Activated CD4-positive, CD25-positive, alpha-beta regulatory T cell treated with anti-CD3 and anti-CD28 coated beads, Interleukin-2, amount 50 U/mL, for 16 hours (primary cell): ENCODE data around the gene BEST4.
A peak's percentile ranks its signal among the peaks of the same experiment; 100 is the strongest.
"Not testable (repeated sequence)": the region's sequence is repeated elsewhere in the genome, so short reads cannot be mapped to it uniquely, and the experiment has no call there.

Experiments
- DNase-seq: peaks from one replicate; pipeline ENCODE4 v3.0.0-alpha.2; 2020; ENCODE audit warnings: low read depth, low spot score

BEST4 gene

GRCh38 chr1:44788120-44788860, at the start of gene BEST4:
TSS of gene BEST4 (minus strand) at chr1:44788170. CDS start at chr1:44787705, 465 bp downstream.
- no peak for DNase-seq

DNA sequence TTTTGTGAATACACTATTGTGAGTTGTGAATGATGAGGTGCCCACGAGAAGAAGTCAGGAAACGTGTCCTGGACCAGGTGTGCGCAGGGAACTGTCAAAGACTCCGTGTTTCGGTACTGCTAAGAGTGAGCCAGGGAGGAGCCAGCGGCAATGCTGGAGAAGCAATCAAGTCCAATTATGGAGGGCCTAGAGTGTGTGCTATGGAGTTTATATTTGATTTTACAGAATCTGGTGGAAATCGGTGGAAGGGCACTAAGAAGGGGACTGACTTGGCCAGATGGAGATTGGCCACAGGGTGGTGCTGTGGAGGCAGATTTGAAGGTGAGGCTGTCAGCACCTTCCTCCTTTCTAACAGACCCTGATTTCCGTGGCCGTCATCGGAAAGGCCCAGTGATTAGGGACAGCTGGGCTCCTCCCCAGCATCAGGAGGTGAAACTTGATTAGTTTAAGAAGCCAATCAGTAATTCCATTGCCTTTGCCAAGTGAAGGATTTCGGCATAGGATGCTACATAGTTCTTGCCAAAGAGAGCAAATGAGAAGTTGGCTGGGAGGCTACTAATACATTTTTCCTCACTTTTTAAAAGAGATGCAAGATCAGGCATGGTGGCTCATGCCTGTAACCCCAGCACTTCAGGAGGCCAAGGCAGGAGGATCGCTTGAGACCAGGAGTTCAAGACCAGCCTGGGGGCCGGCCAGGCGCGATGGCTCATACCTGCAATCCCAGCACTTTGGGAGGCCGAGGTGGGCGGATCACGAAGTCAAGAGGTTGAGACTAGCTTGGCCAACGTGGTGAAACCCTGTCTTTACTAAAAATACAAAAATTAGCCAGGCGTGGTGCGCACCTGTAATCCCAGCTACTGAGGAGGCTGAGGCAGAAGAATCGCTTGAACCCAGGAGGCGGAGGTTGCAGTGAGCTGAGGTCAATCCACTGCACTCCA, 48.0 kb upstream of the BEST4 start:
- peak; percentile 66 for DNase-seq

DNA sequence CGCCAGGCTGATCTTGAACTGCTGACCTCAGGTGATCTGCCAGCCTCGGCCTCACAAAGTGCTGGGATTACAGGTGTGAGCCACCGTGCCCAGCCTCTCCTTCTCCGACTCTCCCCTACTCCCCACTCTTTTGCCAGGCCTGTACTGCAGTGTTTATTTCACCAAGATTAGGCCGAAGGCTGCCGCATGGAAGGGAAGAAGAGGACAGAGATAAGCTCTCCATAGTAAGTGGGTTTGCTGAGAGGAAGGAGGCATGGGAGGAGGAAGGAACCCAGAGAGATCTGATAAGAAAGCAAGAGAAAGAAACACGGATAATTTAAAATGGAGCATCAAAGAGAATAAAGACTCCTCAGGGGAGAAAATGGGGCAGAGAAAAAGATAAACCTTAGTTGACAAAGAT, 46.4 kb upstream of the BEST4 start:
- DNase-seq: no peak

- DNase-seq: no peak
Measured at GRCh38 chr1:44832056-44832705, 44.2 kb upstream of the BEST4 start.

DNA sequence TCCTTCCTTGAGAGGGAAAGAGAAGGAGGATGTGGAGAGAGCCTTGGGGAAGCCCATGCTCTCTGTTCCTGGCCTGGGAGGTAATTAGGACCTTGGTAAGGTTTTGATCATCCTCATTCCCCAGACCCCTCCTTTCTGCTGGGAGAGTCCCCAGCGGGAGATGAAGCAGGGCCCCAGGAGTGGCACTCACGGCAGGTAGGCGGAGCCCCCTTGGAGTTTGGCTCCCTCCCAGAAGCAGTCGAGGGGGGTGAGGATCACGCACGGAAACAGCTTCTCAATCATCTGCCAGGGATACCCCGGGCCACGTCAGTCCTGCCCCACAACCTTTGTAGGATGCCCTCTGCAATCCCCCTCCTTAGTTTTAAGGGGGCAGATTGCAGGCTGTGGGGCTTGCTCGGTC, 43.5 kb upstream of the BEST4 start:
- no peak for DNase-seq

DNA sequence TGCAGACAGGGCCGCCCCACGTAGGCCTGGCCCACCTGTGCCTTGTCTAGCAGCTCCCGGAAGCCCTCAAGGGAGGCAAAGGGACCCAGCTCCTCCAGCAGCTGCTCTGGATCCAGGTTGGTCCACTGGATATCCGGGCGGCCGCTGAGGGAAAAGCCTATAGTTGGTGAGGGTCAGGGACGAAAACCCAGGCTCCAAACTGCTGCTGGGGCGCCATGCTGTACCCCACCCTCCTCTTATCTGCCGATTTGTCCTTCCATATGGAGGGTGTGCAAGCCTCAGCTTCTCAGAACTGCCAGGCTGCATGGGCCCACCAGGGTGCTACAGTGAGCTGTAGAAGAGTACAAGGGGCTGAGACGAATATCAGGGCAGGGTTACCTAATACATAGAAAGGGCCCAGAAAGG, 42.9 kb upstream of the BEST4 start:
- no peak for DNase-seq

DNA sequence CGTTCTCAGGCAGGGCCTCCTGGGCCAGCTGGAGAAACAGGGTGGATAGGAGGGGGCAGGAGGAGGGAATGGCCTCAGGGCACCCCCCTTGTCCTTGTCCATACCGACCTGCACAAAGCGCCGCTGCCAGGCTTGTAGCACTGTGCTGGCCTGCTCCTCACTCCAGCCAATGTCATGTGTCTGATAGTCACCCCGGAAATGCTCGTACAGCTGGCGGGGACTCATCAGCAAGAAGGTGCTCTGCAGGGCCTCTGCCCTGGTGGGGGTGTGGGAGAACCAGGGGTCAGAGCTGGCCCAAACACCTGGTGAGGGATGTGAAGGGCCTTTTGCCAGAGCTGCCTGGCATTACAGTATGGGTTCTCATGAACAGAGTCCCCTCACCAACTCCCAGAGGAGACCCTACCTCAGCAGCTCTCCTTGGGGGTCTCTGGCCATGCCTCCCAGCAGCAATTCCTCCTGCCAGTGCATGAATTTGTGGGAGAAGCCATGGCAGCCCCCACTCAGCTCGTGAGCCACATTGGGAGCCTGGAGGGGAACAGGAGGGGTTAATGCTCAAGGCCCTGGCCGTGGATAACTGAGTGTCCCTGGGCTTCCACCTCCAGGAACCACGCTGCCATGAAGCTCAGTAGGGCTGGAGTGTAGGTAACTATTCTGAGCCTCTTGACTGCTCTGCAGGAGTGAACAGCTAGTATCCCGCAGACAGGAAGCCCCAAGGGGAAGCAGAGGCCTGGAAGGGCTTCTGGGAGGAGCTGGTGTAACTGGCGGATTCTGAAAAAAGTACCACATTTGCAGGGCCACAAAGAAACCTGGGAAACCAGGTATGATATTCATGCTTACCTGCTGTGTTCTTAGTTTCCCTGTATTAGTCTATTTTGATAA, 41.8 kb upstream of the BEST4 start:
- DNase-seq: no peak

GRCh38 chr1:44828841-44829440, 41.0 kb upstream of the BEST4 start:
- no peak for DNase-seq

DNA sequence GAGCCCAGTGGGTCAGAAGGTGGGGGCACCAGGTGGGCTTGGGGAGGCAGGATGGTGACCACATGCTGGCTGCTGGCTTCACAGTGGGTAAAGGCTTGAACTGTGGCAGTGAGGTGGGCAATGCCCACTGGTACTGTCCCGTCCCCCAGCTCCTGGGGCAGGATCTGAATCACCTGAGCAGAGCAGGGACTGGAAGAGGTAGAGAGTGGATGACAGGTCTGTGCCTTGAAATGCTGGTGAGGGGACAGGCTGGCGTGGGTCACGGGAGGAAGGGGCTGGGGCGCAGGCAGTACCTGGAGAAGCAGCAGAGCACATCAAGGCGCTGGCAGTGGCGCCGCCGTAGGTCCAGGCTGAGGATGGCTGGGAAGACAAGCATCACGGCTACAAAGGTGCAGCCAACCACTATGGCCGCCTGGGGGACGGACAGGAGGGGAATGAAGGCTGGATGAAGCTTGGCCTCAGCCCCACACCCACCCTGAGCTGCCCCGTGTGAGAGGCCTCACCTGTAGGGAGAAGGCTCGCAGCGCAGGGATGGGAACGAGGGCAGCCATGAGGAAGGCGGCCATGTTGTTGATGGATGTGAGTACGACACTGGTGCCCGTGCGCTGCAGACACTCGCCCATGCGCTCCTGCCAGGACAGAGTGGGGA, 40.2 kb upstream of the BEST4 start:
- DNase-seq: no peak

DNA sequence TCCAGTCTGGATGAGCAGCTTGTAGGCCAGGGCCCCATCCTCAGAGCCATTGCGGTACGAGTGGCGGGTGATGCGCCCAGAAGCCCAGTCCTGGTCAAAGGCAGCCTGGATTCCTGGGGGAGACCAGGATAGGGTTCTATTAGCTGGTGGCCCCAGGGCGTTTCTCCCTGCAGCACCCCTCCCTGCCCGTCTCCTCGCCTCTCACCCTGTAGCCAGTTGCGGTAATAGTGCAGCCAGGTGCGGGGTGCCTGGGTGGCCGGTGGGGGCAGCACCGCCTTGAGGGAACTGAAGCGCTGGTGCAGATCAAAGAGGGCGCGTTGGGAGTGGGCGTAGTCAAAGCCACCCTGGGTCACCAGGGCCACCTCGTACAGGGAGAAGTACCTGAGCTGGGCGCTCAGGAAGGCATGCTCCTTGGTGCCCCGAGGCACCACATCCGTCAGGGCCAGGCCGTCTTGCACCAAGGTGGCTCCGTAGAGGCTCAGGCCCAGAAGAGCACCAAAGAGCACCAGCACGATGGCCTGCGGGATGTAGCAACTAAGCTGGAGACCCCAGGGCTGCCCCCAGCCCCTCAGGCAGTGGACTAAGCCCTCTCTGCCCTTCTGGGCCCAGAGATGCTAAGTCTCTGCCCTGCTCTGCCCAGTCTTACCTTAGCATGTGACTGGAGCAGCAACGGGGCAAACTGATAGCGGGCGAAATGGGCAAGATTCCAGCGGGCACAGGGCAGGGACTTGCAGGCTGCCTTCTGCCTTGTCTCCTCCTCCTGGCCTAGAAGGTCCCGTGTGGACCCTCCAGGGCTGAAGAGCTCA, 39.4 kb upstream of the BEST4 start:
- no peak for DNase-seq

DNA sequence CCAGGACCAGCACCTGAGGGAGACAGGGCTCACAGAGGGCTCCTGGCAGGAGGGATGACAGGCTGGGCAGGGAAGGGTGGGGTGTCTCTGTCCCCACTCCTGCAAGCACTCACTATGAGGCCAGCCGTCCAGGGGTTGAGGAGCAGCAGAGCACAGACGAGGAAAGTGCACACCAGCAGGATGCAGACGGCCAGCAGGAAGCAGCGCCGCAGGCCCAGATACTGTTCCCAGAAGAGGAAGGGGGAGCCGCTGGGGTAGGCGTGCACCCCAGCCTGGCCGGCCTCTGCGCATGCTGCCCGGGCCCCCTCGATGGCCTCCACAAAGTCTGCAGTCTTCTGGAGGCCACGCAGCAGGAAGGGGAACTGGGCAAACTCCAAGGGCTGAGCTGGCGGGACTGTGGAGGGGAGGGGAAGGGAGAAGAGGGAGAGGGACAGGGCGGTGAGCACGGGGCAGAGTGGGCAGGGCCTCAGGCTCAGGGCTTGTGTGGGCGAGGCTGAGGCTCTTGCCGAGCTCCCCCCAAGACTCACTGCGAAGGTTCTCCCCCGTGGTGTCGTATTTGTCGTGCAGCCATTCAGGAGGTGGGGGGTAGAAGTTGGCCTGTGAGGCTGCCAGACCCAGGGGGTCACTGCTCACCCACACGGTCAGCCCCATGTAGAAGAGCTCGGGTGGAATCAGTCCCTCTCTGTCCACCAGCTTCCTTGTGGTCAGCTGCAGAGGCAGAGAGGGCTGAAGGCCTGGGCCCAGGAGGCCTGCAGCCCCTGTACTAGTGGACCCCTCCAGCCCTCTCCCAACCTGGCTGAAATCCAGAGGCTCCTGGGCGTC, 38.6 kb upstream of the BEST4 start:
- DNase-seq: no peak

GRCh38 chr1:44824392-44824791, 36.4 kb upstream of the BEST4 start:
- DNase-seq: not testable (repeated sequence)

- no peak for DNase-seq
Measured at GRCh38 chr1:44822981-44823451, 35.0 kb upstream of the BEST4 start.

DNA sequence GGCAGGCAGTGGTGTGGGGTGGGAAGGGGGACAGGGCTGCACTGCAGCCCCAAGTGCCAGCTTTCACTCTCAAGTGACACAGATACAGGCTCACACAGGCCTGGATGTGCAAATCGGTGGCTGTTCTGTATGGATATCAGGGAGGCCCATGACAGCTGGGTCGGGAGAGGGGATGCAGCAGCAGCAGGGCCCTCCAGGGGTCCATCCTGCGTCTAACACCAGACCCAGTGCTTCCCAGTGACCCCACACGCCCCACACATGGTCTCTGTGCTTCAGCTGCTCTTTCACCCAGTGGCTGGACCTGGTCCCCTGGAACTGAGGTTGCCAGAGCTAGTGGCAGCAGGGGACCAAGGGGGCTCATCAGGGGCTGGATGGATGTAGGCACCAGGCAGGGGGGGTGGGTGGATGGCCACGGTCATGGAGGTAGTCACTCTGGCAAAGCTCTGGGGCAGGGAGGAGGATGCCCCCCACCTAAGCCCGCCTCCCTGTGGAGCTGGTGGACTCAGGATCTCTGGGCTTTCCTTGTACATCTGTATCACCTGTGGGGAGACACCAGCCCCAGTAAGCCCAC, 34.2 kb upstream of the BEST4 start:
- no peak for DNase-seq

GRCh38 chr1:44821240-44821715, 33.3 kb upstream of the BEST4 start:
- no peak for DNase-seq

- DNase-seq: no peak
Measured at GRCh38 chr1:44820328-44821239, 32.6 kb upstream of the BEST4 start.
